ENCODE data around the gene BAIAP2L2.

DNA sequence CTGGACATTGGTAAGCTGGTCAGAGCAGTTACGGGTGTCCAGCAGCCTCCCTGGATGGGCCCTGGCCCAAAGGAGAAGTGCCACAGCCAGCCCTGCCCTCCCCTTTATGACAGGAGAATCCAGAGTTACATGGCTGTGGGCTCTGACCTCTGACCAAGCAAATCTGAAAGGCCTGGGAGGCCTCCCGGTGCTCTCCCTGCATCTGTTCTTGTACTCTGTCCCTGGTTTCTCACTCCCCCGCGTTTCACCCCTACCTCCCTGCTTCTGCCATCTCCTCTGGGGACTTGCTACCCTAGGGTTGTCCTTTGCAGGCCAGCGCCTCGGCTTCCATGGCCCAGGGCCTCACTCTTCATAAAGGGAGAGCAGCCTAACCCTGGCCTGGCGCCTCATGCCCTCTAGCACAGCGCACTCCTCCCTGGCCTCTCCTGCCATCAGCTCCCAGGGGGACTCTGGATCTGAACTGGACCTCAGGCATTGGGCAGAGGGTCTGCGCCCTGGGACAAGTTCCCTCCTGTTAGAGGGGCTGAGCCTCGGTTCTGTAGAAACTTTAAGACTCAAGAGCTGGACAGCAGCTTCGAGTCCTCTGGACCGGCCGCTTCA is 42.6 kb downstream of the BAIAP2L2 start:
- TF ChIP-seq, protein P1, sequence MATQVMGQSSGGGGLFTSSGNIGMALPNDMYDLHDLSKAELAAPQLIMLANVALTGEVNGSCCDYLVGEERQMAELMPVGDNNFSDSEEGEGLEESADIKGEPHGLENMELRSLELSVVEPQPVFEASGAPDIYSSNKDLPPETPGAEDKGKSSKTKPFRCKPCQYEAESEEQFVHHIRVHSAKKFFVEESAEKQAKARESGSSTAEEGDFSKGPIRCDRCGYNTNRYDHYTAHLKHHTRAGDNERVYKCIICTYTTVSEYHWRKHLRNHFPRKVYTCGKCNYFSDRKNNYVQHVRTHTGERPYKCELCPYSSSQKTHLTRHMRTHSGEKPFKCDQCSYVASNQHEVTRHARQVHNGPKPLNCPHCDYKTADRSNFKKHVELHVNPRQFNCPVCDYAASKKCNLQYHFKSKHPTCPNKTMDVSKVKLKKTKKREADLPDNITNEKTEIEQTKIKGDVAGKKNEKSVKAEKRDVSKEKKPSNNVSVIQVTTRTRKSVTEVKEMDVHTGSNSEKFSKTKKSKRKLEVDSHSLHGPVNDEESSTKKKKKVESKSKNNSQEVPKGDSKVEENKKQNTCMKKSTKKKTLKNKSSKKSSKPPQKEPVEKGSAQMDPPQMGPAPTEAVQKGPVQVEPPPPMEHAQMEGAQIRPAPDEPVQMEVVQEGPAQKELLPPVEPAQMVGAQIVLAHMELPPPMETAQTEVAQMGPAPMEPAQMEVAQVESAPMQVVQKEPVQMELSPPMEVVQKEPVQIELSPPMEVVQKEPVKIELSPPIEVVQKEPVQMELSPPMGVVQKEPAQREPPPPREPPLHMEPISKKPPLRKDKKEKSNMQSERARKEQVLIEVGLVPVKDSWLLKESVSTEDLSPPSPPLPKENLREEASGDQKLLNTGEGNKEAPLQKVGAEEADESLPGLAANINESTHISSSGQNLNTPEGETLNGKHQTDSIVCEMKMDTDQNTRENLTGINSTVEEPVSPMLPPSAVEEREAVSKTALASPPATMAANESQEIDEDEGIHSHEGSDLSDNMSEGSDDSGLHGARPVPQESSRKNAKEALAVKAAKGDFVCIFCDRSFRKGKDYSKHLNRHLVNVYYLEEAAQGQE (IDR thresholded peaks at IDR 0.05; ENCODE audit: insufficient read depth in 1 of 2, low read depth in 2 of 2, low read length in 2 of 2), result no peak
- TF ChIP-seq TAF1 (IDR thresholded peaks at IDR 0.05; ENCODE audit: borderline replicate concordance, insufficient read depth, low read length), result no peak
- TF ChIP-seq POLR2AphosphoS5 (IDR thresholded peaks at IDR 0.05; ENCODE audit: low read depth, low read length), result no peak
- no peak for TF ChIP-seq SIN3A (IDR thresholded peaks at IDR 0.05; ENCODE audit: borderline replicate concordance, insufficient read depth, low read length)

Measured in PFSK-1 (cell line).